Stimulated activated CD8-positive, alpha-beta memory T cell treated with anti-CD3 and anti-CD28 coated beads, Interleukin-12 subunit alpha, Interleukin-12 subunit beta, amount 100 ng/mL, for 24 hours (primary cell): ENCODE results near the gene CTBS.

Experiments
- DNase-seq: peaks from one replicate; pipeline ENCODE4 v3.0.0-alpha.2; 2020; ENCODE audit errors: extremely low read depth

CTBS gene

GRCh38 chr1:84506002-84506728 lies 68.1 kb downstream of the CTBS start, which contains the start of the genes GNG5 and SPATA1:
Gene GNG5, minus strand, starts transcription at chr1:84506581. Its CDS starts 490 bp downstream, at chr1:84506091.
Gene SPATA1, plus strand, starts transcription at chr1:84506386. Its CDS starts 9,974 bp downstream, at chr1:84516360.
- peak; percentile 97 for DNase-seq

- no peak for DNase-seq
Measured at GRCh38 chr1:84505493-84506001, 68.7 kb downstream of the CTBS start.

GRCh38 chr1:84504580-84505492 lies 69.4 kb downstream of the CTBS start:
- DNase-seq = no peak

GRCh38 chr1:84502927-84503326 lies 71.3 kb downstream of the CTBS start:
- DNase-seq = no peak
